ENCODE measurements around the gene SPRED1.

SPRED1 gene

GRCh38 chr15:38324939-38325647 lies 72.5 kb downstream of the SPRED1 start:
- no peak for DNase-seq (ENCODE audit: low read depth in 2 of 2)
- no peak overlapping the region for H3K4me3 ChIP-seq (replicated peaks in 1 of 2; ENCODE audit: low read depth in 2 of 2, low read length in 2 of 2)
- no peak for TF ChIP-seq CTCF (IDR thresholded peaks at IDR 0.05; ENCODE audit: low read depth, low read length)

GRCh38 chr15:38325648-38325990 lies 73.0 kb downstream of the SPRED1 start:
- DNase-seq (ENCODE audit: low read depth in 2 of 2), result no peak
- no peak overlapping the region for H3K4me3 ChIP-seq (replicated peaks in 1 of 2; ENCODE audit: low read depth in 2 of 2, low read length in 2 of 2)
- no peak for TF ChIP-seq CTCF (IDR thresholded peaks at IDR 0.05; ENCODE audit: low read depth, low read length)

GRCh38 chr15:38332711-38333110 lies 80.1 kb downstream of the SPRED1 start:
- H3K4me3 ChIP-seq (replicated peaks in 1 of 2; ENCODE audit: low read depth in 2 of 2, low read length in 2 of 2), result no peak overlapping the region
- no peak for TF ChIP-seq CTCF (IDR thresholded peaks at IDR 0.05; ENCODE audit: low read depth, low read length)
- DNase-seq (ENCODE audit: low read depth in 2 of 2), result no peak

GRCh38 chr15:38335116-38335515 lies 82.5 kb downstream of the SPRED1 start:
- H3K4me3 ChIP-seq (replicated peaks in 1 of 2; ENCODE audit: low read depth in 2 of 2, low read length in 2 of 2), result no peak overlapping the region
- TF ChIP-seq CTCF (IDR thresholded peaks at IDR 0.05; ENCODE audit: low read depth, low read length), result no peak
- DNase-seq (ENCODE audit: low read depth in 2 of 2), result no peak

- no peak overlapping the region for H3K4me3 ChIP-seq (replicated peaks in 1 of 2; ENCODE audit: low read depth in 2 of 2, low read length in 2 of 2)
- DNase-seq (ENCODE audit: low read depth in 2 of 2), result peak in 1 of 2 donors; percentile 60
- no peak for TF ChIP-seq CTCF (IDR thresholded peaks at IDR 0.05; ENCODE audit: low read depth, low read length)
These were observed 91.7 kb downstream of the SPRED1 start for GRCh38 chr15:38344351-38344750.

- H3K4me3 ChIP-seq (replicated peaks in 1 of 2; ENCODE audit: low read depth in 2 of 2, low read length in 2 of 2), result no peak overlapping the region
- no peak for TF ChIP-seq CTCF (IDR thresholded peaks at IDR 0.05; ENCODE audit: low read depth, low read length)
- peak; percentile 36 to 47 for DNase-seq (ENCODE audit: low read depth in 2 of 2)
These were observed 96.6 kb downstream of the SPRED1 start for GRCh38 chr15:38349251-38349650.

GRCh38 chr15:38351466-38351865 lies 98.8 kb downstream of the SPRED1 start:
- no peak for TF ChIP-seq CTCF (IDR thresholded peaks at IDR 0.05; ENCODE audit: low read depth, low read length)
- peak in 1 of 2 donors; percentile 34 for DNase-seq (ENCODE audit: low read depth in 2 of 2)
- no peak overlapping the region for H3K4me3 ChIP-seq (replicated peaks in 1 of 2; ENCODE audit: low read depth in 2 of 2, low read length in 2 of 2)

All from cardiac fibroblast (primary cell).